Subcutaneous adipose tissue (tissue), 4 donors: ENCODE data around the gene VEGFB. TPM values are rescaled to one million over a fixed set of nuclear protein-coding genes. Genes with fewer than 3 reads are reported as not detected.

Experiments used
- total RNA-seq, 4 donors: library from RNA; depleted of rRNA; stranded (reverse); fragments of >200 nt; gene quantifications; one replicate each; pipeline ENCODE4 v1.1.0, GENCODE V29; 2016
- TF ChIP-seq, protein P1 (sequence below): fragments of 450-650 bp; IDR thresholded peaks from one replicate; pipeline ENCODE4 v1.5.1; 2016; ENCODE audit warnings: low read depth, mild to moderate bottlenecking, control low read depth, antibody characterized with exemption, moderate library complexity

VEGFB gene, protein sequence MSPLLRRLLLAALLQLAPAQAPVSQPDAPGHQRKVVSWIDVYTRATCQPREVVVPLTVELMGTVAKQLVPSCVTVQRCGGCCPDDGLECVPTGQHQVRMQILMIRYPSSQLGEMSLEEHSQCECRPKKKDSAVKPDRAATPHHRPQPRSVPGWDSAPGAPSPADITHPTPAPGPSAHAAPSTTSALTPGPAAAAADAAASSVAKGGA
- total RNA-seq: 100 to 1,000 TPM; 122 to 332 (median 231) TPM

DNA sequence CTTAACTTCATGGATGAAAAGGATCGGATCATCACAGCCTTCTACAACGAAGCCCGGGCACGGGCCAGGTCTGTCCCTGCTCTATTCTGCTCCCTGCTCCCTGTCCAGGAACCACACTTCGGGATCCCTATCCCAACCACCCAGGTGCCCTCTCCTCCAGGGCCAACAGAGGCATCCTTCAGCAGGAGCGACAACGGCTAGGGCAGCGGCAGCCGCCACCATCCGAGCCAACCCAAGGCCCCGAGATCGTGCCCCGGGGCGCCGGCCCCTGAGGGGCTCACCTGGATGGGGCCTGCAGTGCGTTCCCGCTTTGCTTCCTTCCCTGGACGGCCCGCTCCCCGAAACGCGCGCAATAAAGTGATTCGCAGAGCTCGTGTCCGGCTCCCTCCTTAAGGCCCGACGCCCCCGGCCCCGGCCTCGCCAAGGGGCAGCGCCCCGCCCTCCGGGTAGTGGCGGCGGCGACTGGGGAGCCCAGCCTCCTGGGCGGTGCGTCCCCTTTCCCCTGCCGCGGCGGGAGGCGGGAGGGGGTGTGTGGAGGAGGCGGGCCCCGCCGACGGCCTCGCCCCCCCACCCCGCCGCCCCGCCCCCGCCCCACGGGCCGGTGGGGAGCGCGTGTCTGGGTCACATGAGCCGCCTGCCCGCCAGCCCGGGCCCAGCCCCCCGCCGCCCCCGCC is at the start of gene VEGFB:
VEGFB (plus strand) TSS at position 672 of the 674 bp plus-strand sequence. CDS start 250 bp downstream, outside the sequence.
- TF ChIP-seq, protein P1, sequence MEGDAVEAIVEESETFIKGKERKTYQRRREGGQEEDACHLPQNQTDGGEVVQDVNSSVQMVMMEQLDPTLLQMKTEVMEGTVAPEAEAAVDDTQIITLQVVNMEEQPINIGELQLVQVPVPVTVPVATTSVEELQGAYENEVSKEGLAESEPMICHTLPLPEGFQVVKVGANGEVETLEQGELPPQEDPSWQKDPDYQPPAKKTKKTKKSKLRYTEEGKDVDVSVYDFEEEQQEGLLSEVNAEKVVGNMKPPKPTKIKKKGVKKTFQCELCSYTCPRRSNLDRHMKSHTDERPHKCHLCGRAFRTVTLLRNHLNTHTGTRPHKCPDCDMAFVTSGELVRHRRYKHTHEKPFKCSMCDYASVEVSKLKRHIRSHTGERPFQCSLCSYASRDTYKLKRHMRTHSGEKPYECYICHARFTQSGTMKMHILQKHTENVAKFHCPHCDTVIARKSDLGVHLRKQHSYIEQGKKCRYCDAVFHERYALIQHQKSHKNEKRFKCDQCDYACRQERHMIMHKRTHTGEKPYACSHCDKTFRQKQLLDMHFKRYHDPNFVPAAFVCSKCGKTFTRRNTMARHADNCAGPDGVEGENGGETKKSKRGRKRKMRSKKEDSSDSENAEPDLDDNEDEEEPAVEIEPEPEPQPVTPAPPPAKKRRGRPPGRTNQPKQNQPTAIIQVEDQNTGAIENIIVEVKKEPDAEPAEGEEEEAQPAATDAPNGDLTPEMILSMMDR: no peak

DNA sequence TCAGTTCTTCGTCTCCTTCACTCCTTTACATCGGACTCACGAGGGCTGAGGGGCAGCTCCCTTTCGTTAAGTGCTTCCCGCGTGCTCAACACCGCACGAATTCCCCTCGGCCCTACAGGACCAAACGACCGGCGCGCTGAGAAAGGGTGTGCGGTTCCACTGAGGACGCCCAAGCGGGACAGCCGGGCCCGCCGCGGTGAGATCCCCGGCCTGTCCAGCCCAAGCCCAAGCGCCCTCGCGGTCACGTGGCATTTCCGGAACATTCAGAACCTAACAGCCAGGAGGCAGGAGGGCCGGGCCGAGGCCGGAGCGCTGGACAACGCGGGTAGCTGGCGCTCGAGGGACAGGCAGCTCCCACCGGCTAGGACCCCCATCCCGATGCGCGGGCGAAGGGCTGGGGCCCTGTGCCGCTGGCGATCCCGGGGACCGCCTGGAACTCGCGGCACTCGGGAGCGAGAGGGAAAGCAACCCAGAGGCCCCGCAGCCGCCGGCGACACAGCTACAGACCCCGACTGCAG is 49.1 kb upstream of the VEGFB start:
- TF ChIP-seq, protein P1: no peak

DNA sequence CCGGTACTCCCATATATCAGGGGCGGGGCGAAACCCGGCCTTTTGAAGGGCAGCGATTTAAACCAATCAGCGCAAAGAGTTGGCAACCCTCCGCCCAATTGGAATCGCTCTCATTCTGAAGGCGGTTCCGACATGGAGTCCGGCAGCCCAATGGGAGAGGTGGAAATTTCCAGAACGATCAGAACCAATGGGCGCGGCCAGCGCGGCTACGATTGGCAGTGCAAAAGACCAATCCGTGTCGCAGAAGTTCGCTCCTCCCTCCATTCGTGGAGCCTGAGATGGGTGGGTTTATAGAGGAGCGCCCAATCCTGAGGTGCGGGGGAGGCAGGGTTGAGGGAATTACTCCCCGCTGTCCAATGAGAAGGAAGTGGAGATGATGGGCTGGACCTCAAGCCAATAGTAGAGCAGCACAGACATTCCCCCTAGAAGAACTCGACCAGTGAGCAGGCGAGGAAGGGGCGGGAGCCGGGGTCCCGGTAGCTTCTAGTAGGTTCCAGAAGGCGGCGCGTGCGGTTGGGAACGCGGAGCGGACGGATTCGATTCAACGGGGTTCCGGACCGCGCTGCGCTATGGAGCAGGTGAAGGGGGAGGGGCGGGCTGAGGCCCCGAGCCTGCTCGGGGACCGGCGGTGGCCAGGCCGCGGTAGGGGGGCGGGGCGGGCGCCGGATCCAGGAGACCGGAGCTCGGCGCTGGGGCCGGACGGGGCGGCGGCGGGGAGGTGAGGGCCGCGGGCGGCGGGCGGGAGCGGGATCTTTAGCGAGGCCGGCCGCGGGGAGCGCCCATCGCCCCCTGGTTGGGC is 48.5 kb upstream of the VEGFB start, which contains the start of gene STIP1:
STIP1 (plus strand) TSS at position 479 of the 799 bp plus-strand sequence; CDS start at position 570, 91 bp downstream.
- TF ChIP-seq, protein P1: no peak

DNA sequence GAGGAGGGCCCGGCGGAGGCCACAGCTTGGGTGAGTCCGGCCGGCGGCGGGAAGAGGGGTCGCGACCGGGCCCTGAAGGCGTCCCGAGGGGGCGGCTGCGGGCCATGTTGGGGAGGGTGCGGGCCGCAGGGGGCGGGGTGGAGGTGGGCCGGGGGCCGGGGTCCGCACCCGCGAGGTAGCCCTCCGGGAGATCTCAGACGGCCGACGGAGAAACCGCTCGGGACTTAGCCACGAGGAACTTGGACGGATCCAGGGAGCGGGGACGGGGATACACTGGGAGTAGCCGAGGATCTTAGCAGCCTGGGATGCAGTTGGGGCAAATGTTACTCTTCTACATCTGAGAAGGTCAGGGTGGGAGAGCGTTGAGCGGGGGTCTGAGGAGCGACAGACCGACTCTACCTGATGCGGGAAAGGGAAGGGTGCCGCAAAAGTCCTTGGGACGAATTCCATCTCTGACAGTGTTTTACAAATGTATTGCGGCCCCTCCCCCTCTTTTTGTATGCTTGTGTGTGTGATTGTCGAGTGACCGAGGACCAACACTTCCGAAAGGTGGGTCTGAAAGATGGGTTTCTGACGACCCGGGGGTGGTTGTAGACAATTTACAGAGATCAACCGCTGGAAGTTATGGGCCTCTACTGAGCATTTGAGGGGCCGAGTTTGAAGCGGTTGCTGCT is 47.8 kb upstream of the VEGFB start:
- TF ChIP-seq, protein P1: no peak

DNA sequence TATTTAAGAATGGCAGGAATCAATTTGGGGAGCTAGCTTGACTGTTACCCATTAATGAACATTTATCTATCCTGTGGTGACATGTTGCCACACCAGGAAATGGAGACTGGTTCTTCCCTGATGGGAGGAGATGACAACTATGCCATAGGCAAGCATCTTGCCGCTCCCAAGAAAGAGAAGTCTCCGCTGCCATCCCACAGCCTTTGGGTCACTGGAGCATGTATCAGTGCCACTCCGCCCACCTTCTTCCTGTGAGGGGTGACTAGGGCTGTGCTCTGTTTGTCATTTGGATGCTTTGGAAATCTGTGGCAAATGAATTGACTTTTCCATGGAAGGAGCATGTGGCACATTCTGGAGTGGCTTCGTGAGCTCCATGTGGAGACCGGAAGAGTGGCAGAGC is 42.0 kb upstream of the VEGFB start:
- TF ChIP-seq, protein P1: no peak

DNA sequence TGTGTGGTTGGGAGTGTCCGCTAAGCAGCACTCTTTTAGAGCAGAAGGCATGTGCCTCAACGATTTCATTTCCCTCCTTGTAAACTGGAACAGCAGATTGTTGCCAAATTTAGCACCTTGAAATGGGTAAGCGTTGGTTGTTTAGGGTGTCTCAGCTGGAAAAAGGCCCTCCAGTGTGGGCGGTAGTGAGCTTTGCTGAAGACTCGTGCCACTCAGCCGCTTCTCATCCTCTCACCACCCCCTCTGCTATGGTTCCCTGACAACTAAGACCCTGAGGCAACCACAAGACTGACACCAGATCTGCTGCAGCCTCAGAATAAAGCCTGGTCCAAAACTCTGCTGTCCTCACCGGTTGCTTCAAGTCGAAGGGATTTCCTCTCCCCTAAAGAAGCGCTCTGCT is 37.8 kb upstream of the VEGFB start:
- TF ChIP-seq, protein P1: no peak
